Thymus (tissue), 11 donors: ENCODE data around the gene AFAP1. TPM values are rescaled to one million over a fixed set of nuclear protein-coding genes. Genes with fewer than 3 reads are reported as not detected.

Experiments
- DNase-seq, 9 donors: peaks; one replicate each; pipeline ENCODE4 v3.0.0-alpha.2; 2013; ENCODE audit warnings: low spot score in 9 of 9, low read depth in 6 of 9, missing footprints in 1 of 9
- H3K27ac ChIP-seq, 2 donors: one replicate each; pipeline ENCODE4 v1.5.1; 2013; ENCODE audit warnings: control low read depth in 1 of 2, low read depth in 1 of 2, low read length in 1 of 2, mild to moderate bottlenecking in 1 of 2, moderate library complexity in 1 of 2
- H3K27me3 ChIP-seq, 2 donors: one replicate each; pipeline ENCODE4 v1.5.1; 2013; ENCODE audit warnings: low read length in 1 of 2; ENCODE audit not compliant: control insufficient read depth in 2 of 2, insufficient read depth in 1 of 2
- H3K36me3 ChIP-seq, 2 donors: one replicate each; pipeline ENCODE4 v1.5.1; 2013; ENCODE audit warnings: low read length in 1 of 2, mild to moderate bottlenecking in 1 of 2, moderate library complexity in 1 of 2; ENCODE audit not compliant: control insufficient read depth in 2 of 2, insufficient read depth in 2 of 2
- H3K4me1 ChIP-seq, 2 donors: one replicate each; pipeline ENCODE4 v1.5.1; 2013; ENCODE audit warnings: low read length in 2 of 2; ENCODE audit not compliant: control insufficient read depth in 2 of 2, insufficient read depth in 2 of 2
- H3K4me3 ChIP-seq, 2 donors: one replicate each; pipeline ENCODE4 v1.5.1; 2013; ENCODE audit warnings: low read length in 2 of 2, control low read depth in 1 of 2, mild to moderate bottlenecking in 1 of 2
- H3K9me3 ChIP-seq, 2 donors: one replicate each; pipeline ENCODE4 v1.5.1; 2013; ENCODE audit warnings: low read length in 1 of 2, mild to moderate bottlenecking in 1 of 2; ENCODE audit not compliant: control insufficient read depth in 2 of 2, insufficient read depth in 1 of 2
- WGBS: extraction: QIAGEN DNeasy Blood & Tissue Kit; methylation state at CpG from one replicate; pipeline ENCODE4 v1.1.7; 2013; 5-methylcytosine and 5-hydroxymethylcytosine counted together
- polyA plus RNA-seq: library from polyadenylated mRNA; stranded (reverse); fragments of 200-250 nt; gene quantifications from one replicate; pipeline ENCODE4 v1.2.3, GENCODE V29; 2013
- total RNA-seq: library from RNA; stranded (reverse); fragments of 120-200 nt; gene quantifications from one replicate; pipeline ENCODE4 v1.2.4, GENCODE V29; 2013
- donor health status: healthy.

AFAP1 gene
- total and polyA plus RNA-seq, 2 donors, result 3.2 to 4.5 TPM

DNA sequence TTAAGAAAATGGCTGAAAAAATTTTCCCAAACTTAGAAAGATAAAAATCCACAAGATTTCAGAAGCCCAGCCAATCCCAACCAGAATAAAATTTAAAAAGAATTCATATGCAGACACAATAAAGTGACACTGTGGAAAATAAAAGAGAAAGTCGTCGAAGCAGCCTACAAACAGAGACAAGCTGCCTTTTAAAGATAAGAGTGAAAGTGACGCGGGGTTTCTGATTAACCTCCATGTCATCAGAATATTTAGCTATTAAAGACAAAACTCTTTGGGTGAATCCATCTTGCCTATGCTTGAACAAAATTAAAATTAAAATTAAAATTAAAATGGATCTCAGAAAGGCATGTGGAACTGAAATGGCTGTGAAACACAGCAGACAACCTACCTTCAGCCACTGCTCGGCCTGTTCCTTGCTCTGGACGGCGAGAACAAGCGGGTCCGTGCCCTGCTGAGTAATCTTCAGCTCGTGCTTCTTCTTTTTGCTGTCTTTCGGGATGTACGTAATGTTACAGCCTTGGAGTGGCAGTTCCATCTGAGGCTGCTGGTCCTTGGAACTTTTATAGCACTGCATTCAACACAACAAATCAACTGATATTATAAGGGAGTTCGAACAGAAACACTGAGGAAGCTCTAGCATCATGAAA is 101.4 kb downstream of the AFAP1 start:
- 93% methylated on average over 13 of the region's 13 CpGs for WGBS
- Histone ChIP-seq H3K9me3 (no peaks in the 10 kb centered on the region), H3K4me1 (no peaks in the 10 kb centered on the region), H3K4me3 (no peak overlapping the region), H3K36me3 (no peaks in the 10 kb centered on the region), H3K27me3 (peaks cover 0 to 2% of the 10 kb centered on the region in 2 donors), H3K27ac (no peak overlapping the region)
- no peak for DNase-seq

DNA sequence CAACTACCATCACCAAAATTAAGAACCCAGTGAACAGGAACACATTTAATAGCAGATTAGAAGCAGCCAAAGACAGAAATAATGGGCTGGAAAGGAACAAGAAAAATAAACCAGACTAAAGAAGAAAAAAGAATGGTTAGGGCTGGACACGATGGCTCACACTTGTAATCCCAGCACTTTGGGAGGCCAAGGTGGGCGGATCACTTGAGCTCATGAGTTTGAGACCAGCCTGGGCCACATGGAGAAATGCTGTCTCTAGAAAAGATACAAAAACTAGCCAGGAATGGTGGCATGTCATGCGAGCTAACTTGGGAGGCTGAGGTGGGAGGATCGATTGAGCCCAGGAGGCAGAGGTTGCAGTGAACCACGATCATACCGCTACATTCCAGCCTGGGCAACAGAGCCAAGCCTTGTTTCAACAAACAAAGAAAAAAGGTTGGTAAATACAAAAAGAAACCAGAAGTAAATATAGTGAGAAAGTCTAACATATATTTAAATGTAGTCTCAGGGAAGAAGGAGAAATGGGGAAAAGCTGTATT is 102.0 kb downstream of the AFAP1 start:
- Histone ChIP-seq H3K4me1 (no peaks in the 10 kb centered on the region), H3K27ac (no peak overlapping the region), H3K36me3 (no peaks in the 10 kb centered on the region), H3K9me3 (no peaks in the 10 kb centered on the region), H3K27me3 (peaks cover 0 to 2% of the 10 kb centered on the region in 2 donors), H3K4me3 (no peak overlapping the region)
- 98% methylated on average over 6 of the region's 6 CpGs for WGBS
- DNase-seq, result no peak

DNA sequence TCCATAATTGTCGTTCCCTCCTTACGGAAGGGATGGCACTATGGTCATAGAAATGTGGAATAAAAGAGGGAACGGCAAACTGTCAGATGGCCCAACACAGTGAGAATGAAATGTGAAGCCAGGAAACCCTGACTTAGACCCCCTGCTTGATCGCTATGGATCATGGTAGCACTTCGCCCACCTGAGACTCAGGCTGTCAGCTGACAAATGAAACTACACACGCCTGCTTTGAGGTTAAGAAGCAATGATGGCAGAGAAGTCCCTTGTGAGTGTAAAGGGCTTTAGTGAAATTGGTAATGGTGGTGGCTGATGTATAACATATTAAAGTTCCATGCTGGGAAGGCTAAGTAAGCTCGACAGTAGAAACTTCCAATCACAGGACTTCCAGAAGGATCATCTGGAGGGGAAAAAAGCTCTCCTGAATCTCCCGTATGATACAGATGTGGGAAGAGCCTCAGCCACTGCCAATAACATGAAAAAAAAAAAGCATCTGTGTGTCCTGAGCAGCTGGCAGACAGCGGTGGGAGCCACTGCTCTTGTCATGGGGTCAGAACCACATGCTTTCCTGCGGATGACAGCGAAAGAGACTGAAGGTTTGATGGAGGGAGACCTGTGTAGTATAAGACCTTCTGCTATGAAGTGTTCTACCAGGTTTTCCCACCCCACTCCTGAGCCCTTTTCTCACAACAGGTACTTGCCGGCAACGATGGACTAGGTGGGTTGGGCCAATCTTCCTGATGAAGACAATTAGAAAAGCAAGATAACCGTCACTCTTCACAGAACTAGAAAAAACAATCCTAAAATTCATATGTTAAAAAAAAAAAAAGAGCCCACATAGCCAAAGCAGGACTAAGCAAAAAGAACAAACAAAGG is 107.6 kb downstream of the AFAP1 start:
- DNase-seq, result no peak
- peaks cover 0 to 13% of the 10 kb centered on the region in 2 donors for H3K4me1 ChIP-seq
- no peaks in the 10 kb centered on the region for H3K27me3 ChIP-seq
- H3K4me3 ChIP-seq, result no peak overlapping the region
- H3K27ac ChIP-seq, result no peak overlapping the region
- no peaks in the 10 kb centered on the region for H3K36me3 ChIP-seq
- WGBS, result 88% methylated on average over 14 of the region's 14 CpGs
- no peaks in the 10 kb centered on the region for H3K9me3 ChIP-seq

DNA sequence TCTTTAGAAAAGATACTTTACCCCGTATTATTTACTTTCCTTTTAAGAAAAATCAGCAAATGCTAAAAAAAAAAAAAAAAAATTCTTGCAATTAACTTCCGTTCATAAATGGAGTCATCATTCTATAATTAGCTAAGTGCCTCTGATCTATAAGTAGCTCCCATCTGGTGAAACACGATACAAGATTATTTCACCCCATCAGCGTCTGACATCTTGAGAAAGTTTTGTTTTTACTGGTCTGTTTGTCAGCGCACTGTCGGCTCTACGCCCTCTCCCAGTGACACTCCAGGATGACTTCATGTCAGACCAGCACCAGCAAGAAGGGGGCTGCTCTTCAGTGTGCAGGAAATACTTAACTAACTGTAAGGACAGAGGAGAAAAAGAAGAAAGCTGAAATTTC is 108.3 kb downstream of the AFAP1 start:
- no peak overlapping the region for H3K4me3 ChIP-seq
- no peaks in the 10 kb centered on the region for H3K9me3 ChIP-seq
- H3K27ac ChIP-seq, result peak overlapping the region in 1 of 2 donors; percentile 26
- WGBS, result 91% methylated on average over 7 of the region's 7 CpGs
- H3K27me3 ChIP-seq, result no peaks in the 10 kb centered on the region
- H3K4me1 ChIP-seq, result peaks cover 0 to 13% of the 10 kb centered on the region in 2 donors
- no peak for DNase-seq
- no peaks in the 10 kb centered on the region for H3K36me3 ChIP-seq

DNA sequence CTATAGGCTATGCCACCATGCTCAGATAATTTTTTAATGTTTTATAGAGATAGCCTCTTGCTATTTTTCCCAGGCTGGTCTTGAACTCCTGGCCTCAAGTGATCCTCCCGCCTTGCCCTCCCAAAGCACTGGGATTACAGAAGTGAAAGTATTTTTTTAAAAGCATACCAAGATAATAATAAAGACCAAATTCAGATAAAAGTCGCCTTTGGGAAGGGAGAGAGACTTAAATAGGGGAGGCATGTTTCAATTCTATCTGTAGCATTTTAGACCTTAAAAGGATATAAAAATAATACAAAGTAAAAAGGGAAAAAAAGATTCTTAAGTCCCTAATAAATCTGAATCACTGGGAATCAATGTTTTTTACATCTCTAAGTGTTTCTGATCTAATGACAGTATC is 108.9 kb downstream of the AFAP1 start:
- no peaks in the 10 kb centered on the region for H3K9me3 ChIP-seq
- H3K4me3 ChIP-seq, result no peak overlapping the region
- WGBS, result 98% methylated on average over 2 of the region's 2 CpGs
- no peak for DNase-seq
- H3K4me1 ChIP-seq, result peaks cover 0 to 13% of the 10 kb centered on the region in 2 donors
- no peaks in the 10 kb centered on the region for H3K27me3 ChIP-seq
- no peaks in the 10 kb centered on the region for H3K36me3 ChIP-seq
- peak overlapping the region in 1 of 2 donors; percentile 34 for H3K27ac ChIP-seq

DNA sequence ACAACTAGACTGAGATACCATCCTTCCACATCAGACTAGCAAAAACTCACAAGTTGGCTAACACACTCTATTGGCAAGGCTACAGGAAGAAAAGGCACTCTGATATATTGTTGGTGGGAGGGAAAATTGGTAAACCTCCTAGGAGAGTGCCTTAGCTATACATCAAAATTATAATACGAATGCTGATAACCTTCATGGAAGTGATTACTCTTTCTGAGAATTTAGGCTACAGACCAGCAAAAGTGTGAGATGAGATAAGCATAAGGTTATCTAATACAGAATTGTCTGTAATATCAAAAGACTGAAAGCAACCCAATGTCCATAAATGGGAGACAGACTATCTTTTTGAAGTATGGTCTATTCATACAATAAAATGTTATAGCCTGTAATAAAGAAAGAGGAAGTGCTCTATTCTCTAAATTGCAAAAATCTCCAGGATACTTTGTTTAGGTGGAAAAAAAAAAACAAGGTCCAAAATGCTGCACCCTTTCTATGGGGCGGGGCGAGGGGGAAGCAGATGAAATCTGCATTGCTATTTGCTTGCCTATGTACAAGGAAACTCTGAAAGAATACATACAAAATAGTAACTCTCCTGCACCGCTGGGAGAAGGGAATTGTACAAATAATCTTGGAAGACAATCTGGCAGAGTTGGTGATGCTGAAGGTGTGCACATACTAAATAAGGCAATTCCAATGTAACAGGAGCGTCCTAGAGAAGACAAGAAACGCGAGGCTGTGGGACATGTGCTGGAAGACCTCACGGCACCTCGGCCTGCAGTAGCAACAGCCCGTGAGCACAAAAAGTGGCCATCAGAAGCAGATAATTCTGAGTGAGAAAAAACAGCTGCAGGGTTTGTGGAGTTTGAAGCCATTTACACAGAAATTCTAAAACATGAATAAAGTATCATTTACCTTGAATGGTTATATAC is 109.7 kb downstream of the AFAP1 start:
- H3K9me3 ChIP-seq, result no peaks in the 10 kb centered on the region
- no peaks in the 10 kb centered on the region for H3K36me3 ChIP-seq
- DNase-seq, result no peak
- H3K27ac ChIP-seq, result no peak overlapping the region
- H3K27me3 ChIP-seq, result no peaks in the 10 kb centered on the region
- 87% methylated on average over 10 of the region's 10 CpGs for WGBS
- H3K4me1 ChIP-seq, result peaks cover 0 to 13% of the 10 kb centered on the region in 2 donors
- H3K4me3 ChIP-seq, result no peak overlapping the region

DNA sequence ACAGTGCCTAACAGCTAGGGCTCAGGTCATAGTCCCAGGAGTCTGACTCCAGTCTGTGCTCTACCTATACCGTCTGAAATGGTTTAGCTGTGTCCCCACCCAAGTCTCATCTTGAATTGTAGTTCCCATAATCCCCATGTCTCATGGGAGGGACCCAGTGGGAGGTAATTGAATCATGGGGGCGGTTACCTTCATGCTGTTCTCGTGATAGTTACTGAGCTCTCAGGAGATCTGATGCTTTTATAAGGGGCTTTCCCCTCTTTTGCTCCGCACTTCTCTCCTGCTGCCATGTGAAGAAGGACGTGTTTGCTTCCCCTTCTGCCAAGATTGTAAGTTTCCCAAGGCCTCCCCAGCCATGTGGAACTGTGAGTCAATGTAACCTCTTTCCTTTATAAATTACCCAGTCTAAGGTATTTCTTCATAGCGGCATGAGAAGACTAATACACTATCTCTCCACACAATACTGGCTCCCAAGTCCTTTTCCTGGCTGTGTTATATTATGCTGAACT is 110.8 kb downstream of the AFAP1 start:
- no peaks in the 10 kb centered on the region for H3K36me3 ChIP-seq
- 94% methylated on average over 6 of the region's 6 CpGs for WGBS
- H3K27ac ChIP-seq, result peak overlapping the region; percentile 18 to 32
- no peak for DNase-seq
- no peaks in the 10 kb centered on the region for H3K9me3 ChIP-seq
- peaks cover 0 to 13% of the 10 kb centered on the region in 2 donors for H3K4me1 ChIP-seq
- H3K27me3 ChIP-seq, result no peaks in the 10 kb centered on the region
- H3K4me3 ChIP-seq, result no peak overlapping the region

DNA sequence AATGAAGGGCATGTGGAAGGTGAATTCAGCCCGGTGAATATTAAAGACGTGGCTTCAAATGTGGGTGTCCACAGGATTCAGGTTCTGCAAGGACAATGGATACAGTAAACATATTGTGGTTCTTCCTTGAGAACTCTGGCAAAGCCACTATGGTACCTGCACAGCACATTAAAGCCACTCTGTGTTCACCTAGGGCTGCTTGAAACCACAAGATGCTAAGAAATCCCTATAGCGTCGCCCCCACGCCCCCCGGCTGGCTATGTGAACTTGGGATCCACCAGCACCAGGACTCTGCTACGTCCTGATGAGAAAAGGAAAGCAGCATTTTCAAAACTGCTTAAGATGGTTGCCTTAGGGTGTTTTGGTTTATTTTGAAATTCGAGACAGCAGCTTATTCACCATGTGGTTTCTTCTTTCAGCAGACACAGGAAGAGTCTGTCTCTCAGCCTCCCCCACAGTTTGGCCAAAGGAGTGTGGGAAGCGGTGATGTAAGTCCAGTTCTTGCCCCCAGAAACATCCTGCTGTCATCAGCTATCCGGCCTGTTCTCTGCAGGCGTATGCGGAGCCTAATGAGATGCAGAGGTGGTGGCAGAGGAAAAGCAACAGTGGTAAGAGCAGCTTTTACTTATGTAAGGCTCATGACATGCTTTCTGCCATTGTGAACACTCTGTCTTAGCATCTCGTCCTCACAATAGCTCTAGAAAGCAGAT is 111.5 kb downstream of the AFAP1 start:
- Histone ChIP-seq H3K27me3 (no peaks in the 10 kb centered on the region), H3K36me3 (no peaks in the 10 kb centered on the region), H3K9me3 (no peaks in the 10 kb centered on the region), H3K27ac (peak overlapping the region in 1 of 2 donors; percentile 32), H3K4me3 (no peak overlapping the region), H3K4me1 (peaks cover 0 to 15% of the 10 kb centered on the region in 2 donors)
- DNase-seq, result peak in 2 of 9 donors; percentile 4 to 35
- 47% methylated on average over 13 of the region's 13 CpGs for WGBS
